Left hindlimb (tissue), 1 donor: Measurements from ENCODE around the gene LNP1.

Experiments used
- DNase-seq: peaks from one replicate; pipeline ENCODE4 v3.0.0-alpha.2; 2018

The LNP1 gene

GRCh38 chr3:100400419-100400779, 940 bp upstream of the LNP1 start:
- DNase-seq = no peak

GRCh38 chr3:100401674-100402041, 319 bp downstream of the LNP1 start:
- DNase-seq = no peak

- DNase-seq = no peak
These were observed 917 bp downstream of the LNP1 start for GRCh38 chr3:100402256-100402655.

GRCh38 chr3:100402891-100403290, 1.6 kb downstream of the LNP1 start:
- no peak for DNase-seq

- peak; percentile 37 for DNase-seq
These were observed 2.3 kb downstream of the LNP1 start for GRCh38 chr3:100403362-100404249.

- no peak for DNase-seq
These were observed 2.9 kb downstream of the LNP1 start for GRCh38 chr3:100404250-100404548.

- no peak for DNase-seq
These were observed 5.8 kb downstream of the LNP1 start for GRCh38 chr3:100407164-100407563.

- DNase-seq = no peak
These were observed 6.7 kb downstream of the LNP1 start for GRCh38 chr3:100407977-100408532.

- no peak for DNase-seq
These were observed 10.0 kb downstream of the LNP1 start for GRCh38 chr3:100411091-100411982.

- DNase-seq = no peak
These were observed 11.7 kb downstream of the LNP1 start for GRCh38 chr3:100412912-100413590.

GRCh38 chr3:100413613-100414012, 12.3 kb downstream of the LNP1 start:
- no peak for DNase-seq

GRCh38 chr3:100416176-100416575, 14.8 kb downstream of the LNP1 start:
- no peak for DNase-seq

- DNase-seq = no peak
These were observed 15.5 kb downstream of the LNP1 start for GRCh38 chr3:100416863-100417262.

GRCh38 chr3:100419406-100419805, 18.1 kb downstream of the LNP1 start:
- no peak for DNase-seq

GRCh38 chr3:100420885-100421284, 19.5 kb downstream of the LNP1 start:
- DNase-seq = no peak

GRCh38 chr3:100423611-100424010, 22.3 kb downstream of the LNP1 start:
- DNase-seq = no peak

- DNase-seq = no peak
These were observed 22.9 kb downstream of the LNP1 start for GRCh38 chr3:100424261-100424660.

GRCh38 chr3:100425316-100425715, 24.0 kb downstream of the LNP1 start:
- DNase-seq = no peak

- DNase-seq = no peak
These were observed 24.8 kb downstream of the LNP1 start for GRCh38 chr3:100426067-100426682.

GRCh38 chr3:100427699-100428098, 26.4 kb downstream of the LNP1 start:
- no peak for DNase-seq

- no peak for DNase-seq
These were observed 27.9 kb downstream of the LNP1 start for GRCh38 chr3:100429187-100429716.

- no peak for DNase-seq
These were observed 35.6 kb downstream of the LNP1 start for GRCh38 chr3:100436951-100437350.
